ENCODE results near the gene ARSG. TPM values are rescaled to one million over a fixed set of nuclear protein-coding genes. Genes with fewer than 3 reads are reported as not detected.

ARSG gene
- total and polyA plus RNA-seq, 2 of the 13 experiments (the other 11 are each of a cell fraction or from before 2014, with no cell fraction given) = 3.7 to 15.2 TPM

- TF ChIP-seq ZNF678 (CRISPR knock-in tag; IDR thresholded peaks at IDR 0.05) (no peak), ATF7-NPFF (CRISPR knock-in tag; IDR thresholded peaks at IDR 0.05; ENCODE audit: low read depth) (0 out of 2 replicates have a peak, but pooled peaks have one; percentile 36), POGK (CRISPR knock-in tag; conservative IDR thresholded peaks at IDR 0.05) (no peak), RFX1 (IDR thresholded peaks at IDR 0.05) (no peak), ZNF776 (CRISPR knock-in tag; IDR thresholded peaks at IDR 0.05) (no peak), TRAFD1 (CRISPR knock-in tag; IDR thresholded peaks at IDR 0.05; ENCODE audit: borderline replicate concordance) (no peak), ZNF205 (CRISPR knock-in tag; IDR thresholded peaks at IDR 0.05) (peak; percentile 47; the same call in 1 of the 2 replicates), REST (IDR thresholded peaks at IDR 0.05; ENCODE audit: borderline replicate concordance in 1 of 2, low read depth in 1 of 2, low read length in 2 of 2) (no peak), ZSCAN30 (CRISPR knock-in tag; IDR thresholded peaks at IDR 0.05) (0 out of 2 replicates have a peak, but pooled peaks have one; percentile 76), ZBTB1 (CRISPR knock-in tag; IDR thresholded peaks at IDR 0.05; ENCODE audit: borderline replicate concordance) (no peak), DMTF1 (CRISPR knock-in tag; IDR thresholded peaks at IDR 0.05) (0 out of 2 replicates have a peak, but pooled peaks have one; percentile 17), HNF4A (CRISPR knock-in tag; IDR thresholded peaks at IDR 0.05) (peak; percentile 93), RARG (CRISPR knock-in tag; IDR thresholded peaks at IDR 0.05; ENCODE audit: low read depth) (0 out of 2 replicates have a peak, but pooled peaks have one; percentile 48), MIXL1 (CRISPR knock-in tag; IDR thresholded peaks at IDR 0.05) (peak; percentile 87), MEIS2 (CRISPR knock-in tag; IDR thresholded peaks at IDR 0.05) (no peak), ZSCAN21 (CRISPR knock-in tag; IDR thresholded peaks at IDR 0.05; ENCODE audit: borderline replicate concordance) (peak; percentile 38; the same call in 1 of the 2 replicates)
These were observed 88.7 kb downstream of the ARSG start (continued) for GRCh38 chr17:68379692-68380677.
